Astrocyte (in vitro differentiated cells and primary cell): ENCODE measurements around the gene ABHD16A.

Experiments
- CTCF ChIP-seq: IDR thresholded peaks from 2 replicates; pipeline ENCODE4 v1.5.1; 2011; ENCODE audit warnings: low read depth, mild to moderate bottlenecking, inconsistent platforms, low read length, moderate library complexity; ENCODE audit not compliant: insufficient read depth
- EZH2 ChIP-seq: IDR thresholded peaks from 2 replicates; pipeline ENCODE4 v1.6.1; 2012; ENCODE audit warnings: mild to moderate bottlenecking, low read length, inconsistent platforms; ENCODE audit not compliant: insufficient read depth

GRCh38 chr6:31658983-31659648, 44.0 kb downstream of the ABHD16A start:
- TF ChIP-seq CTCF (no peak), EZH2 (no peak)
